GM23338 (cell line): ENCODE measurements around the gene PALS2. TPM values are rescaled to one million over a fixed set of nuclear protein-coding genes. Genes with fewer than 3 reads are reported as not detected.

Source experiments
- STAT1 ChIP-seq: IDR thresholded peaks from one replicate; pipeline ENCODE4 v1.6.1; 2016; ENCODE audit warnings: antibody characterized with exemption; ENCODE audit not compliant: unreplicated experiment
- ZNF114 ChIP-seq: fragments of 250-450 bp; sonication (Bioruptor Pico); IDR thresholded peaks from 2 replicates; pipeline ENCODE4 v1.5.0; 2020; ENCODE audit warnings: mild to moderate bottlenecking, moderate library complexity
- ZNF331 ChIP-seq: fragments of 250-450 bp; sonication (Bioruptor Pico); IDR thresholded peaks from 2 replicates; pipeline ENCODE4 v1.5.0; 2020; ENCODE audit warnings: low read depth, mild to moderate bottlenecking, moderate library complexity
- polyA plus RNA-seq: library from polyadenylated mRNA; unstranded; fragments of >200 nt; fragmentation: Nextera tagmentation; extraction: Ambion mirVana; gene quantifications from 2 replicates; pipeline ENCODE4 v1.2.1, GENCODE V29; 2016
- total RNA-seq: library from RNA; depleted of rRNA; stranded (reverse); fragments of >200 nt; shearing (Covaris generic); gene quantifications from 2 replicates; pipeline ENCODE4 v1.2.3, GENCODE V29; 2014
- TF ChIP-seq, protein P1 (sequence below): fragments of 250-450 bp; sonication (Bioruptor Pico); IDR thresholded peaks from 2 replicates; pipeline ENCODE4 v1.5.0; 2020; ENCODE audit warnings: mild to moderate bottlenecking, moderate library complexity
- TF ChIP-seq, protein P2 (sequence below): IDR thresholded peaks from one replicate; pipeline ENCODE4 v1.6.1; 2018; ENCODE audit warnings: antibody characterized with exemption; ENCODE audit not compliant: unreplicated experiment
- TF ChIP-seq, protein P3 (sequence below): IDR thresholded peaks from 2 replicates; pipeline ENCODE4 v1.6.1; 2016; ENCODE audit warnings: antibody characterized with exemption

PALS2 gene
- total and polyA plus RNA-seq, 2 experiments from 2014 or later = 51.8 to 115 TPM

DNA sequence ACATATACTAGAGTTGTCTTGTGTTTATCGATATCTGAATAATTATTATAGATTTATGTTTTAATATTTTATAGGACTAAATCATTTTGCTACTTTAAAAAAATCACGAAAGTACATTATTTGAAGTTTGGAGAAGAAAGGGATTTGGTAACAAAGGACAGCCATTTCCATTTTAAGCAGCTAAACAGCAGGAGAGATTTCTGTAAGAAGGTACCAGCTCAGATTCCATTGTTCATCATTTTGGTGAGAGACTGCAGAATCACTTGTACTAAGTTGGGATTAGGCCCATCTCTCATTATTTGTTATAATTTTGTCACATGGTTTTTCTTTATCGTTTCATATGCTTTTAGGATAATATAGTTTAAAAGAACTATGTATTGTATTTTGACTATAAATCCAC lies 46.7 kb downstream of the PALS2 start (continued):
- TF ChIP-seq, protein P1, sequence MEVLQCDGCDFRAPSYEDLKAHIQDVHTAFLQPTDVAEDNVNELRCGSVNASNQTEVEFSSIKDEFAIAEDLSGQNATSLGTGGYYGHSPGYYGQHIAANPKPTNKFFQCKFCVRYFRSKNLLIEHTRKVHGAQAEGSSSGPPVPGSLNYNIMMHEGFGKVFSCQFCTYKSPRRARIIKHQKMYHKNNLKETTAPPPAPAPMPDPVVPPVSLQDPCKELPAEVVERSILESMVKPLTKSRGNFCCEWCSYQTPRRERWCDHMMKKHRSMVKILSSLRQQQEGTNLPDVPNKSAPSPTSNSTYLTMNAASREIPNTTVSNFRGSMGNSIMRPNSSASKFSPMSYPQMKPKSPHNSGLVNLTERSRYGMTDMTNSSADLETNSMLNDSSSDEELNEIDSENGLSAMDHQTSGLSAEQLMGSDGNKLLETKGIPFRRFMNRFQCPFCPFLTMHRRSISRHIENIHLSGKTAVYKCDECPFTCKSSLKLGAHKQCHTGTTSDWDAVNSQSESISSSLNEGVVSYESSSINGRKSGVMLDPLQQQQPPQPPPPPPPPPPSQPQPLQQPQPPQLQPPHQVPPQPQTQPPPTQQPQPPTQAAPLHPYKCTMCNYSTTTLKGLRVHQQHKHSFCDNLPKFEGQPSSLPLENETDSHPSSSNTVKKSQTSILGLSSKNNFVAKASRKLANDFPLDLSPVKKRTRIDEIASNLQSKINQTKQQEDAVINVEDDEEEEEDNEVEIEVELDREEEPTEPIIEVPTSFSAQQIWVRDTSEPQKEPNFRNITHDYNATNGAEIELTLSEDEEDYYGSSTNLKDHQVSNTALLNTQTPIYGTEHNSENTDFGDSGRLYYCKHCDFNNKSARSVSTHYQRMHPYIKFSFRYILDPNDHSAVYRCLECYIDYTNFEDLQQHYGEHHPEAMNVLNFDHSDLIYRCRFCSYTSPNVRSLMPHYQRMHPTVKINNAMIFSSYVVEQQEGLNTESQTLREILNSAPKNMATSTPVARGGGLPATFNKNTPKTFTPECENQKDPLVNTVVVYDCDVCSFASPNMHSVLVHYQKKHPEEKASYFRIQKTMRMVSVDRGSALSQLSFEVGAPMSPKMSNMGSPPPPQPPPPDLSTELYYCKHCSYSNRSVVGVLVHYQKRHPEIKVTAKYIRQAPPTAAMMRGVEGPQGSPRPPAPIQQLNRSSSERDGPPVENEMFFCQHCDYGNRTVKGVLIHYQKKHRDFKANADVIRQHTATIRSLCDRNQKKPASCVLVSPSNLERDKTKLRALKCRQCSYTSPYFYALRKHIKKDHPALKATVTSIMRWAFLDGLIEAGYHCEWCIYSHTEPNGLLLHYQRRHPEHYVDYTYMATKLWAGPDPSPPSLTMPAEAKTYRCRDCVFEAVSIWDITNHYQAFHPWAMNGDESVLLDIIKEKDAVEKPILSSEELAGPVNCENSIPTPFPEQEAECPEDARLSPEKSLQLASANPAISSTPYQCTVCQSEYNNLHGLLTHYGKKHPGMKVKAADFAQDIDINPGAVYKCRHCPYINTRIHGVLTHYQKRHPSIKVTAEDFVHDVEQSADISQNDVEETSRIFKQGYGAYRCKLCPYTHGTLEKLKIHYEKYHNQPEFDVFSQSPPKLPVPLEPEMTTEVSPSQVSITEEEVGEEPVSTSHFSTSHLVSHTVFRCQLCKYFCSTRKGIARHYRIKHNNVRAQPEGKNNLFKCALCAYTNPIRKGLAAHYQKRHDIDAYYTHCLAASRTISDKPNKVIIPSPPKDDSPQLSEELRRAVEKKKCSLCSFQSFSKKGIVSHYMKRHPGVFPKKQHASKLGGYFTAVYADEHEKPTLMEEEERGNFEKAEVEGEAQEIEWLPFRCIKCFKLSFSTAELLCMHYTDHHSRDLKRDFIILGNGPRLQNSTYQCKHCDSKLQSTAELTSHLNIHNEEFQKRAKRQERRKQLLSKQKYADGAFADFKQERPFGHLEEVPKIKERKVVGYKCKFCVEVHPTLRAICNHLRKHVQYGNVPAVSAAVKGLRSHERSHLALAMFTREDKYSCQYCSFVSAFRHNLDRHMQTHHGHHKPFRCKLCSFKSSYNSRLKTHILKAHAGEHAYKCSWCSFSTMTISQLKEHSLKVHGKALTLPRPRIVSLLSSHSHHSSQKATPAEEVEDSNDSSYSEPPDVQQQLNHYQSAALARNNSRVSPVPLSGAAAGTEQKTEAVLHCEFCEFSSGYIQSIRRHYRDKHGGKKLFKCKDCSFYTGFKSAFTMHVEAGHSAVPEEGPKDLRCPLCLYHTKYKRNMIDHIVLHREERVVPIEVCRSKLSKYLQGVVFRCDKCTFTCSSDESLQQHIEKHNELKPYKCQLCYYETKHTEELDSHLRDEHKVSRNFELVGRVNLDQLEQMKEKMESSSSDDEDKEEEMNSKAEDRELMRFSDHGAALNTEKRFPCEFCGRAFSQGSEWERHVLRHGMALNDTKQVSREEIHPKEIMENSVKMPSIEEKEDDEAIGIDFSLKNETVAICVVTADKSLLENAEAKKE (CRISPR knock-in tag) = no peak
- no peak for TF ChIP-seq ZNF114
- TF ChIP-seq ZNF331 (CRISPR knock-in tag) = no peak
- TF ChIP-seq STAT1 = no peak
- TF ChIP-seq, protein P2, sequence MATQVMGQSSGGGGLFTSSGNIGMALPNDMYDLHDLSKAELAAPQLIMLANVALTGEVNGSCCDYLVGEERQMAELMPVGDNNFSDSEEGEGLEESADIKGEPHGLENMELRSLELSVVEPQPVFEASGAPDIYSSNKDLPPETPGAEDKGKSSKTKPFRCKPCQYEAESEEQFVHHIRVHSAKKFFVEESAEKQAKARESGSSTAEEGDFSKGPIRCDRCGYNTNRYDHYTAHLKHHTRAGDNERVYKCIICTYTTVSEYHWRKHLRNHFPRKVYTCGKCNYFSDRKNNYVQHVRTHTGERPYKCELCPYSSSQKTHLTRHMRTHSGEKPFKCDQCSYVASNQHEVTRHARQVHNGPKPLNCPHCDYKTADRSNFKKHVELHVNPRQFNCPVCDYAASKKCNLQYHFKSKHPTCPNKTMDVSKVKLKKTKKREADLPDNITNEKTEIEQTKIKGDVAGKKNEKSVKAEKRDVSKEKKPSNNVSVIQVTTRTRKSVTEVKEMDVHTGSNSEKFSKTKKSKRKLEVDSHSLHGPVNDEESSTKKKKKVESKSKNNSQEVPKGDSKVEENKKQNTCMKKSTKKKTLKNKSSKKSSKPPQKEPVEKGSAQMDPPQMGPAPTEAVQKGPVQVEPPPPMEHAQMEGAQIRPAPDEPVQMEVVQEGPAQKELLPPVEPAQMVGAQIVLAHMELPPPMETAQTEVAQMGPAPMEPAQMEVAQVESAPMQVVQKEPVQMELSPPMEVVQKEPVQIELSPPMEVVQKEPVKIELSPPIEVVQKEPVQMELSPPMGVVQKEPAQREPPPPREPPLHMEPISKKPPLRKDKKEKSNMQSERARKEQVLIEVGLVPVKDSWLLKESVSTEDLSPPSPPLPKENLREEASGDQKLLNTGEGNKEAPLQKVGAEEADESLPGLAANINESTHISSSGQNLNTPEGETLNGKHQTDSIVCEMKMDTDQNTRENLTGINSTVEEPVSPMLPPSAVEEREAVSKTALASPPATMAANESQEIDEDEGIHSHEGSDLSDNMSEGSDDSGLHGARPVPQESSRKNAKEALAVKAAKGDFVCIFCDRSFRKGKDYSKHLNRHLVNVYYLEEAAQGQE = no peak
- TF ChIP-seq, protein P3, sequence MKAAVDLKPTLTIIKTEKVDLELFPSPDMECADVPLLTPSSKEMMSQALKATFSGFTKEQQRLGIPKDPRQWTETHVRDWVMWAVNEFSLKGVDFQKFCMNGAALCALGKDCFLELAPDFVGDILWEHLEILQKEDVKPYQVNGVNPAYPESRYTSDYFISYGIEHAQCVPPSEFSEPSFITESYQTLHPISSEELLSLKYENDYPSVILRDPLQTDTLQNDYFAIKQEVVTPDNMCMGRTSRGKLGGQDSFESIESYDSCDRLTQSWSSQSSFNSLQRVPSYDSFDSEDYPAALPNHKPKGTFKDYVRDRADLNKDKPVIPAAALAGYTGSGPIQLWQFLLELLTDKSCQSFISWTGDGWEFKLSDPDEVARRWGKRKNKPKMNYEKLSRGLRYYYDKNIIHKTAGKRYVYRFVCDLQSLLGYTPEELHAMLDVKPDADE = no peak
